KOPT-K1 (cell line): Measurements from ENCODE around the gene CDH4.

Experiments
- H3K27ac ChIP-seq: fragments of 200-600 bp; sonication (generic); 2 replicates; pipeline ENCODE4 v1.5.1; 2016; ENCODE audit warnings: antibody characterized with exemption, mild to moderate bottlenecking, low read depth, low read length; ENCODE audit not compliant: poor library complexity, severe bottlenecking
- H3K36me3 ChIP-seq: fragments of 200-600 bp; sonication (generic); 2 replicates; pipeline ENCODE4 v1.5.1; 2017; ENCODE audit warnings: antibody characterized with exemption, mild to moderate bottlenecking, low read length, moderate library complexity; ENCODE audit not compliant: insufficient read depth
- H3K9me3 ChIP-seq: fragments of 200-600 bp; sonication (generic); 2 replicates; pipeline ENCODE4 v1.5.1; 2017; ENCODE audit warnings: antibody characterized with exemption, low read length, mild to moderate bottlenecking; ENCODE audit not compliant: insufficient read depth, poor library complexity, severe bottlenecking

The CDH4 gene

DNA sequence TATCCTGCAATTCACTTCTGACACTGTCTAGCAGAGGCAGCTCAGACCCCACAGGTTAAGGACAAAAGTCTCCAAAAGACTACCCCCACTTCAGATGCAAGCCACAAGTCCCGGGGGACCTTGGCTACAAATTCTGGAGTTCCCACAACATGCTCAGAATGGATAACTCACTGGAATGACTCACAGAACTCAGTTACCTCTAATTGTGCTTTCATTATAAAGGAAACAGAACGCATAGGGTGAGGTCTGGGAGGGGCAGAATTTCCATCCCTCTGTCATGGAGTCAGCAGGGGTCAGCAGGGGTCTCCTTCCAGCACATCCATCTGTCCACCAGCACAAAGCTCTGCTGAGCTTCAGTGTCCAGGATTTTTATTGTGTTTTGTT, 184.2 kb downstream of the CDH4 start:
- Histone ChIP-seq H3K27ac (no peak overlapping the region), H3K9me3 (no peaks in the 10 kb centered on the region), H3K36me3 (no peaks in the 10 kb centered on the region)

DNA sequence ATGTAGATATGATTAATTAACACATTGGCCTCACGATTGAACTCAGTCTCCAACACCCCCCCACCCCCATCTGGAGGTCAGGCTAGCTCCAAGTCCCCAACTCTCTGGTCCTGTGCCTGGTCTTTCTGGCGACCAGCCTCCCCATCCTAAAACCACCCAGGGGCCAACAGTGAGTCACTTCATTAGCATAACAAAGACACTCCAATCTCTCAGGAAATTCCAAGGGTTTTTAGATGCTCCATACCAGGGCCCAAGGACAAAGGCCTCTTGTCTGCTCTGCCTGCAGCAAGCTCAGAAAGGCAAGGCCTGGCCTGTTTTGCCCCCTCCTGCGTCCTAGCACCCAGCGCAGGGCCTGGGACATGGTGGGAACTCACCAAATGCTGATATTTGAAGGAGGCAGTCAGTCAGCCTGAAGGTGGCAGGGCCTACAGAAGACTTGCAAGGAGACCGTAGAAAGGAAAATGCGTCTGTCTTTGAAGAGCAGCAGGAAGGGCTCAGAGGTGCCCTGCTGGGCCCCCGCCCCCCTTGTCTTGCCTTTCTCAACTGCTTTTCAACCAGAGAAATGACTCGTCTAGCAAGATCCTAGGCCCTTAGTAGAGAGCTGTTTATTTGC, 184.7 kb downstream of the CDH4 start:
- Histone ChIP-seq H3K36me3 (no peaks in the 10 kb centered on the region), H3K27ac (no peak overlapping the region), H3K9me3 (no peaks in the 10 kb centered on the region)

DNA sequence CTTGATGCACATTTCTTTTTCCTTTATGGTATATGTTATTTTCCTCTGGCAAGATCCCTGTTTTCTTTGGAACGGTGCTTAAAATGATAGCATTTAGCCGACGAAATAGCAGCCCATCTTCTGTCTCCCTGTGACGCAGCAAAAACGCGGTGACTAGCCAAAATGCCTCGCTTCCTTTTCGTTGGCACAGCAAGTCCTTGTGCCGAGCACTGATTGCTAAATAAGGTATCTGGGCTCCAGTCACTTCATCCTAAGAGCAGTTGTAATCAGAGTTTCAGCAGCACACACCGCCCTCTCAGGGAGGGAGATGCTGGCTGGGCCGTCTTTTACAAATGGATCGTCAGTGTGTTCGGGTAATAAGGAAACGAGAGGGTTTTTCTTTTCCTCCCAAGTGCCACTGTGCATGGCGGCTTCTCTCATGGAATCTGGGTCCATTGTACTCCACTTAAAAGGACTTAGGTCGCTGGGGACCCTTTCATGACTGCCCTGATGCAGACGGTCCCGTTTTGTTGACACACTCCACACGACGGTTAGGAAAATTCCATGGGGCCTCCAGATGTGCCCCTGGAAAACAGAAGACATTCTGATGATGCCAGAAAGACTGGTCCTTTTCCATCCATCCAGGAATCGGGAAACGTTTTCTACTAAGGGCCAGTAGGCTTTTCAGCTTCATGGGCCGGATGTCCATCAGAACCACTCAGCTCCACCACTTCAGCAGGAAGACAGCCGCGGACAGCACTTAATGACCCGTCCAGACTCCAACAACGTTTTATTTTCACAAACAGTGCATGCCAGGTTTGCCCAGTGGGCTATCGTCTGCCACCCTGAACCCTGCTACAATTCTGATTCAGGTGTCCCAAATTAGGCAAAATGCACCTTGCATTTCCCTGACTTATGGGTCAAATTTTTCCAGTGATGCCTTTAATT, 185.5 kb downstream of the CDH4 start:
- Histone ChIP-seq H3K27ac (no peak overlapping the region), H3K36me3 (no peaks in the 10 kb centered on the region), H3K9me3 (no peaks in the 10 kb centered on the region)

DNA sequence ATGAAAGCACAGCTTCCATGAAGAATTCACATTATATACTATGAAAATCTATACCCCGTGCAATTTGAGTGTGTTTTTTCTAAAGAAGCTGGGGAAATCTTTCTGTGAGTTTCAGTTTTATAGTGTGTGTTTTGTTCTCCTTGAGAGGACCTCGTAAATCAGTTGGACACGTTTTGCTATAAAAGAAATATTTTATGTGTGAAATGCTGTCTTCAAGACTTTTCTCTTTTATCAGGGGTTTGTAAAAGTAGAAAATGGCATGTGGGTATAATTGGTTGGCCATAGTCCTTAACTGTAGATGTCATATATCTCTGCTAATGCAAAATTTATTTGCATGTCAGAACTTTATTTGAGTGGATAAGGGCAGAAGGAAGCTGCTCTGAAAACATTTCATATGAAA, 186.2 kb downstream of the CDH4 start:
- Histone ChIP-seq H3K36me3 (no peaks in the 10 kb centered on the region), H3K9me3 (no peaks in the 10 kb centered on the region), H3K27ac (no peak overlapping the region)

DNA sequence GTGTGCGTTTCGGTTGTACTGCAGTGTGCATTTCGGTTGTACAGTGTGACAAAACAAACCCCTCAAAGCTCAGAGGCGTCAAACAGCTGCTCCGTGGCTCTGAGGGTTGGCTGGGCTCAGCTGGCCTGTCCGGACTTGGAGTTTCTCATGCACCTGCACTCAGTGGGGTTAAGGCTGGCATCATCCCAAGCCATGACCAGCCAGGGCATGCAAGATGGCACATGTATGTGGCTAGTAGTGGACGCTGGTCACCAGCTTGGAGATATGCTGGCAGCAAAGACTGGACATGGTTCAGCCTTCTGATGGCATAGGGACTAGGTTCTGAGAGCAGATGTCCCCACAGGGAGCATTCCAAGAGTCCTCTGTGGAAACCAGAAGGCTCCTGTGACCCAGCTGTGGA, 187.2 kb downstream of the CDH4 start:
- no peaks in the 10 kb centered on the region for H3K36me3 ChIP-seq
- H3K27ac ChIP-seq, result no peak overlapping the region
- no peaks in the 10 kb centered on the region for H3K9me3 ChIP-seq

DNA sequence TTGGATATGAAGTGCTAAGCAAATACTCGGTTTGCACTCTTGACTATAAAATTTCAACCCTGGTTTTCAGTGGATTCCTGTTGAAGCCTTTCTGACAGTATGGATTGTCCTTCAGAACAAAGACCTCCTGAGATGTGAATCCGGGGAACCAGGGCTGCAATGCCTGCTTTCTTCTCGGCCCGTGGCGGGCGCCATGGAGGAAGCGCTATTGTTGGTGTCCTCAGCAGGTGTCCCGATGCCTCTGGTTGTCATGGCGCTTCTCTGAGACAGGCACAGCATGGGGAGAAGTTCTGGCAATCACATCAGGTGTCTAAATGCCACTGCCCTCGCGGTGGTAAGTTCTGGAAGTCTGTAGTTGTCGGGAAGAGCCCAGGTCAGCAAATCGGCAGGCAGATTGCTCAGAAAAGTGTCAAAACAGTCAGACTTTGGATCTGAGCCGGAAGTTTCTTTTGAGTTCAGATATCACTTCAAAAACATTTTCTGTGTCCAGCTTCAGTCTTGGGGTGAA, 188.5 kb downstream of the CDH4 start:
- H3K9me3 ChIP-seq, result no peaks in the 10 kb centered on the region

GRCh38 chr20:61441537-61441936, 189.5 kb downstream of the CDH4 start:
- no peak overlapping the region for H3K27ac ChIP-seq
- H3K9me3 ChIP-seq, result no peaks in the 10 kb centered on the region
- H3K36me3 ChIP-seq, result no peaks in the 10 kb centered on the region

More for the DNA sequence above, 188.5 kb downstream of the CDH4 start:
- H3K27ac ChIP-seq, result no peak overlapping the region
- no peaks in the 10 kb centered on the region for H3K36me3 ChIP-seq

DNA sequence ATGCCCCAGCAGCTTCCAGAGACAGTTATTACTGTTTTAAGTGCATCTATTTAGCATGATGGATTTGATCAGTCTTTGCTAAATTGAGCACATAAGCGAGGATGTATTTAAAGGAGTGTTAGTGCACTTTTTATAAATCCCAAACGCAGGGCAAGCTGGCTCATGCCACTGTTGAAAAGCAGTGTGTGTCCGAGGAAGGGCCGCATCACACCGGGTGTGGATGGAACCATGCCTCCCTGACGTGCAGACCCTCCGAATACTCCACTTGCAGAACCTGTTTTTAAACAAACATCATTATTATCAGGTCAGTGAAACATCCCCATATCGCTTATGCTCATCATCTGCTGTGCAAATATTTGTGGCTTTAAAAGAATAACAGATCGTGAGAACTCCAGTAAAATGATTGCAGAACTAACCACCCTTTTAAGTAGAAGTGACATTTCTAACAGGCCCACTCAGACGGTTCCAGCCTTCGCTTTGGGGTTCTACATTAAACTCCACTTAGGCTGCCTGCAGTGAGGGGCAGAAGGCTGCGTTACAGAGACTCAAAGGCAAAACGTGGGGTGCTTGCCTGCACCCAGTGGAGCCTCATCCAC, 190.1 kb downstream of the CDH4 start:
- H3K36me3 ChIP-seq, result no peaks in the 10 kb centered on the region
- H3K9me3 ChIP-seq, result no peaks in the 10 kb centered on the region
- no peak overlapping the region for H3K27ac ChIP-seq

- H3K9me3 ChIP-seq, result no peaks in the 10 kb centered on the region
- H3K27ac ChIP-seq, result no peak overlapping the region
Measured at GRCh38 chr20:61442718-61443117, 190.7 kb downstream of the CDH4 start.

GRCh38 chr20:61443443-61444126, 191.5 kb downstream of the CDH4 start:
- H3K36me3 ChIP-seq, result no peaks in the 10 kb centered on the region
- no peaks in the 10 kb centered on the region for H3K9me3 ChIP-seq
- no peak overlapping the region for H3K27ac ChIP-seq

More at GRCh38 chr20:61442718-61443117, 190.7 kb downstream of the CDH4 start:
- no peaks in the 10 kb centered on the region for H3K36me3 ChIP-seq

GRCh38 chr20:61444637-61445036, 192.6 kb downstream of the CDH4 start:
- Histone ChIP-seq H3K27ac (no peak overlapping the region), H3K9me3 (no peaks in the 10 kb centered on the region), H3K36me3 (no peaks in the 10 kb centered on the region)

- Histone ChIP-seq H3K9me3 (no peaks in the 10 kb centered on the region), H3K36me3 (no peaks in the 10 kb centered on the region), H3K27ac (no peak overlapping the region)
Measured at GRCh38 chr20:61445138-61445537, 193.1 kb downstream of the CDH4 start.

DNA sequence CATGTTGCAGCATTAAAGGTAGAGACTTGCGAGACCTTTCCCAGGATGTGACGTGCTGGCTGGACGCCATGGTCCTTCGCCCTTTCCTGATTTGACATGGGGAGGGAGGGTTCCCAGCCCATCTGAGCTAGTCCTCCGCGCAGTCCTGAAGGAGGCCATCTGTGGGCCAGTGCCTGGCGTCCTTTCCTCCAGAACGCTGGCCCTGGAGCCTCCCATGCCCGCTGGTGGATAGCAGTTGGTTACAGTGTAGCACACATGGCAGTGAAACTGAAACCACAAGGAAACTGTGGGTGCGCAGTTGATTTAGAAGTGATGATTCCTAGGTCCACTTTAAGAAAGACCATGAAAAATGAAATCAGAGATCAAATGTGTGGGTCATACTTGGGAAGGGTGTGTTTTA, 193.7 kb downstream of the CDH4 start:
- H3K9me3 ChIP-seq, result no peaks in the 10 kb centered on the region
- H3K27ac ChIP-seq, result no peak overlapping the region

DNA sequence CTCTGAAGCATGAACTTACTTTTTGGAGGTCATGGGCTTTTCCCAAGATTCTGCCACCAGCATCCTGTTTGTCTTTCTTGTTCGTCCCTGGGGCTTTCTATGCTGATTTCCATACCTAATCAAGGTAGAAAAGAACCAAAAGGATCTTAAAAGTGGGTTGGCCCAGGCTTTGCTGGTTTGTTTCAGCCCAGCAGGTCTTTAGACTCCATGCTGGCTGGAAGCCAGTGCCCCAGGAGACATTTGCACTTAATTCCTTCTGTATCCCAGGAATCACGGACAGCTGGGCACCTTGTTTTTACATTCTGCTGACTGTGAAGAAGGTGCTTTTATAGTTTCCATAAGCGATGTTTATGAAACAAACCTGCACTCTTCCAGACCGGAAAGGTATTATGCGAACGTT, 195.9 kb downstream of the CDH4 start:
- no peaks in the 10 kb centered on the region for H3K9me3 ChIP-seq
- H3K36me3 ChIP-seq, result no peaks in the 10 kb centered on the region
- H3K27ac ChIP-seq, result no peak overlapping the region

More for the DNA sequence above, 193.7 kb downstream of the CDH4 start:
- no peaks in the 10 kb centered on the region for H3K36me3 ChIP-seq

- H3K36me3 ChIP-seq, result no peaks in the 10 kb centered on the region
- H3K27ac ChIP-seq, result no peak overlapping the region
- H3K9me3 ChIP-seq, result no peaks in the 10 kb centered on the region
Measured at GRCh38 chr20:61448386-61448785, 196.3 kb downstream of the CDH4 start.
